Fibroblast of lung (primary cell): ENCODE measurements around the gene MGAT5. TPM values are rescaled to one million over a fixed set of nuclear protein-coding genes. Genes with fewer than 3 reads are reported as not detected.

Experiments
- DNase-seq, 2 donors: peaks; one replicate each; pipeline versions ENCODE4 v3.0.0 to v3.0.0-alpha.2; 2010; ENCODE audit warnings: low read depth in 2 of 2
- H2AFZ ChIP-seq: 2 replicates; pipeline ENCODE4 v1.5.1; 2012; ENCODE audit warnings: low read length, control low read depth, inconsistent platforms
- H3K27ac ChIP-seq: 2 replicates; pipeline ENCODE4 v1.5.1; 2011; ENCODE audit warnings: low read length, control low read depth; ENCODE audit not compliant: insufficient read depth
- H3K27me3 ChIP-seq: 2 replicates; pipeline ENCODE4 v1.5.1; 2011; ENCODE audit warnings: mild to moderate bottlenecking, low read length; ENCODE audit not compliant: control insufficient read depth, insufficient read depth
- H3K36me3 ChIP-seq: 2 replicates; pipeline ENCODE4 v1.5.1; 2011; ENCODE audit warnings: low read length; ENCODE audit not compliant: control insufficient read depth, insufficient read depth
- H3K4me1 ChIP-seq: 2 replicates; pipeline ENCODE4 v1.5.1; 2011; ENCODE audit warnings: low read length; ENCODE audit not compliant: control insufficient read depth, insufficient read depth; ENCODE audit errors: extremely low read depth
- H3K4me2 ChIP-seq: 2 replicates; pipeline ENCODE4 v1.5.1; 2011; ENCODE audit warnings: low read length, control low read depth; ENCODE audit not compliant: insufficient read depth; ENCODE audit errors: extremely low read depth
- H3K4me3 ChIP-seq, 4 experiments: fragments of 200-600 bp in 1 of 4; sonication (generic) in 1 of 4; replicated peaks in 1 of 4; 2 replicates each; pipeline ENCODE4 v1.5.1; 2011 to 2016; ENCODE audit warnings: low read length in 4 of 4, low read depth in 3 of 4, mild to moderate bottlenecking in 3 of 4, control low read depth in 2 of 4, inconsistent platforms in 1 of 4, mixed read lengths in 1 of 4; ENCODE audit not compliant: insufficient read depth in 1 of 4; ENCODE audit errors: control extremely low read depth in 1 of 4
- H3K79me2 ChIP-seq: 2 replicates; pipeline ENCODE4 v1.5.1; 2012; ENCODE audit warnings: mild to moderate bottlenecking, low read length, inconsistent platforms; ENCODE audit not compliant: control insufficient read depth, insufficient read depth
- H3K9ac ChIP-seq: 2 replicates; pipeline ENCODE4 v1.5.1; 2011; ENCODE audit warnings: mild to moderate bottlenecking, low read length, control low read depth; ENCODE audit not compliant: insufficient read depth
- H3K9me3 ChIP-seq: 2 replicates; pipeline ENCODE4 v1.5.1; 2012; ENCODE audit warnings: low read depth, low read length; ENCODE audit not compliant: control insufficient read depth, insufficient read depth
- H4K20me1 ChIP-seq: 2 replicates; pipeline ENCODE4 v1.5.1; 2011; ENCODE audit warnings: low read length; ENCODE audit not compliant: control insufficient read depth, insufficient read depth; ENCODE audit errors: extremely low read depth
- EZH2 ChIP-seq: IDR thresholded peaks from 2 replicates; pipeline ENCODE4 v1.5.1; 2012; ENCODE audit warnings: low read length, control low read depth, mild to moderate bottlenecking; ENCODE audit errors: missing control alignments
- polyA plus RNA-seq, 2 donors: library from polyadenylated mRNA; depleted of rRNA in 1 of 2; stranded (reverse) in 1 of 2; unstranded in 1 of 2; fragments of >200 nt; gene quantifications; 2 replicates each; pipeline ENCODE4 v1.2.1, GENCODE V29; 2011 to 2012; ENCODE audit warnings: missing spikeins in 1 of 2
- total RNA-seq: library from RNA; depleted of rRNA; stranded (reverse); fragments of >200 nt; gene quantifications from 2 replicates; pipeline ENCODE4 v1.2.1, GENCODE V29; 2014
- TF ChIP-seq, protein P1 (sequence below), 2 donors: IDR thresholded peaks in 1 of 2; conservative IDR thresholded peaks in 1 of 2; 1 replicate in 1 of 2; 2 replicates in 1 of 2; pipeline ENCODE4 v1.5.1; 2011 to 2012; ENCODE audit warnings: low read length in 2 of 2, control low read depth in 1 of 2, inconsistent platforms in 1 of 2, low read depth in 1 of 2, mild to moderate bottlenecking in 1 of 2

Gene MGAT5
- total and polyA plus RNA-seq, 2 donors (not counting 1 experiment from before 2014, with no cell fraction given): 270 to 301 TPM

DNA sequence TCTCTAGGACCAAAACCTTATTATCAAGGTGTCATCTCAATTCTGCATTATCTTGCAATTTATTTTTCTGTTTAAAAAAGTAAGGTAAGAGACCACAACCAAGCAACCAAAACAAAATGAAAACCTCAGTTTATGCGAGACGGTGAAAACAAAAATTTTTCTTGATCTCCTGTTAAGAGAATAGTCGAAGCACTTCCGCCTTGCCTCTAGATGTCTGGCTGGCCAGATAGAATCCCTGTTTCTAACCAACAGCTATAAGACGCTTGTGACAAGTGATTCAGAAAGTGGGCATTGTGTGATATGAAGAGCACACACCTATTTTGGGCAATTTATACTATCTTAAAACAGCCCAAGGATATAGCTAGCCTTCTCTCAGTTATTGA is 51.2 kb downstream of the MGAT5 start:
- Histone ChIP-seq H3K4me1 (peaks cover 2% of the 10 kb centered on the region), H3K4me3 (no peak overlapping the region), H3K36me3 (no peaks in the 10 kb centered on the region), H3K4me2 (no peak overlapping the region), H3K27me3 (no peaks in the 10 kb centered on the region), H4K20me1 (no peaks in the 10 kb centered on the region), H3K9ac (no peak overlapping the region), H3K27ac (no peak overlapping the region), H3K79me2 (peaks cover 3% of the 10 kb centered on the region), H2AFZ (no peak overlapping the region), H3K9me3 (no peaks in the 10 kb centered on the region)
- TF ChIP-seq, protein P1, sequence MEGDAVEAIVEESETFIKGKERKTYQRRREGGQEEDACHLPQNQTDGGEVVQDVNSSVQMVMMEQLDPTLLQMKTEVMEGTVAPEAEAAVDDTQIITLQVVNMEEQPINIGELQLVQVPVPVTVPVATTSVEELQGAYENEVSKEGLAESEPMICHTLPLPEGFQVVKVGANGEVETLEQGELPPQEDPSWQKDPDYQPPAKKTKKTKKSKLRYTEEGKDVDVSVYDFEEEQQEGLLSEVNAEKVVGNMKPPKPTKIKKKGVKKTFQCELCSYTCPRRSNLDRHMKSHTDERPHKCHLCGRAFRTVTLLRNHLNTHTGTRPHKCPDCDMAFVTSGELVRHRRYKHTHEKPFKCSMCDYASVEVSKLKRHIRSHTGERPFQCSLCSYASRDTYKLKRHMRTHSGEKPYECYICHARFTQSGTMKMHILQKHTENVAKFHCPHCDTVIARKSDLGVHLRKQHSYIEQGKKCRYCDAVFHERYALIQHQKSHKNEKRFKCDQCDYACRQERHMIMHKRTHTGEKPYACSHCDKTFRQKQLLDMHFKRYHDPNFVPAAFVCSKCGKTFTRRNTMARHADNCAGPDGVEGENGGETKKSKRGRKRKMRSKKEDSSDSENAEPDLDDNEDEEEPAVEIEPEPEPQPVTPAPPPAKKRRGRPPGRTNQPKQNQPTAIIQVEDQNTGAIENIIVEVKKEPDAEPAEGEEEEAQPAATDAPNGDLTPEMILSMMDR (conservative IDR thresholded peaks at IDR 0.05 in 1 of 2, IDR thresholded peaks at IDR 0.05 in 1 of 2; ENCODE audit: low read depth in 1 of 2, low read length in 2 of 2): no peak
- no peak for TF ChIP-seq EZH2
- no peak for DNase-seq

DNA sequence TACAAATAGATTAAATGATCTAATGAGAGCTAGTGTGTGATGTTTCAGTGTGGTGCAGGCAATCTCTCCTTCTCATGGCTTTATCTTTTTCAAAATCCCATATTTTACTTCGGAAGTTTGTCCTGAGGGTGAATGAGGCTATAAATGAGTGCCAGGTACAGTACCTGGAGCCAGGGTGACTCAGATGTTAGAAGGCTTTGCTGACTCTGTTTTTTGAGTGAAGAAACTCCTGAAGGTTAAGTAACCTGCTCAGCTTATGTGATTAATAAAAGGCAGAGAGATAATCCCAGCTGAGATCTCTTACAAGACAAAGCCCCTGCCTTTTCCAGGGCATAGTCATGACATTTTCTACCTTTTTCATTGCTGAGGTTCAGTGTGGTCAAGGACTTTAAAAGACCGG is 52.6 kb downstream of the MGAT5 start:
- Histone ChIP-seq H3K9me3 (no peaks in the 10 kb centered on the region), H2AFZ (no peak overlapping the region), H3K27me3 (no peaks in the 10 kb centered on the region), H4K20me1 (no peaks in the 10 kb centered on the region), H3K4me1 (peaks cover 2% of the 10 kb centered on the region), H3K79me2 (peaks cover 3% of the 10 kb centered on the region), H3K4me3 (no peak overlapping the region), H3K27ac (no peak overlapping the region), H3K36me3 (no peaks in the 10 kb centered on the region), H3K4me2 (no peak overlapping the region), H3K9ac (no peak overlapping the region)
- TF ChIP-seq, protein P1 (conservative IDR thresholded peaks at IDR 0.05 in 1 of 2, IDR thresholded peaks at IDR 0.05 in 1 of 2; ENCODE audit: low read depth in 1 of 2, low read length in 2 of 2): no peak
- no peak for TF ChIP-seq EZH2
- DNase-seq: no peak

DNA sequence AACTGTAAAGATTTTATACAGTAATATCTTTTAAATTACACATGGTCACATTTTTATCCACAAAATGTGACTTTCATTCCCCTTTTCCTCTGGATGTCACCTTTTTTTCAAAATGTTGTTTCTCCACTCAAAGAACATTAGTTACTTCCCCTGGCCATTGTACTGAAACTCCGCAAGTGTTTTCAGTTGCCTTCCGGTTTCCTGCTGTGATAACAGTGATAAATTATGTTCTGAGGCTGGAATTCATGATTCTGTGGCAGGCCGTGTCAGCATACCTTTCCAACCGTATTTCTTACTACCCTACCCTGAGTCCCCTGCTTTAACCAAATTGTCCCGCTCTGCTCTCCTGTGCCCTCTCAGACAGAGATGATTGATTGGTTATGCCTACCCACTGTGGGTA is 53.5 kb downstream of the MGAT5 start:
- no peak overlapping the region for H3K4me3 ChIP-seq
- H3K4me1 ChIP-seq: no peaks in the 10 kb centered on the region
- H3K9ac ChIP-seq: no peak overlapping the region
- no peaks in the 10 kb centered on the region for H3K36me3 ChIP-seq
- H3K9me3 ChIP-seq: no peaks in the 10 kb centered on the region
- TF ChIP-seq EZH2: no peak
- TF ChIP-seq, protein P1 (conservative IDR thresholded peaks at IDR 0.05 in 1 of 2, IDR thresholded peaks at IDR 0.05 in 1 of 2; ENCODE audit: low read depth in 1 of 2, low read length in 2 of 2): no peak
- no peaks in the 10 kb centered on the region for H4K20me1 ChIP-seq
- H3K4me2 ChIP-seq: no peak overlapping the region
- DNase-seq: no peak
- H3K79me2 ChIP-seq: peaks cover 1% of the 10 kb centered on the region
- no peak overlapping the region for H2AFZ ChIP-seq
- H3K27ac ChIP-seq: no peak overlapping the region
- no peaks in the 10 kb centered on the region for H3K27me3 ChIP-seq
